Ureter (tissue), 1 donor: Measurements from ENCODE around the gene CTNNA1. TPM values are rescaled to one million over a fixed set of nuclear protein-coding genes. Genes with fewer than 3 reads are reported as not detected.
"Not testable (repeated sequence)": the region's sequence is repeated elsewhere in the genome, so short reads cannot be mapped to it uniquely, and the experiment has no call there.

Experiments used
- DNase-seq: peaks from one replicate; pipeline ENCODE4 v3.0.0-alpha.2; 2020; ENCODE audit warnings: low spot score
- total RNA-seq: library from RNA; stranded (reverse); gene quantifications from one replicate; pipeline ENCODE4 v1.2.4, GENCODE V29; 2023
- donor health status: DM: yes; HTN: yes; CAD: no.

CTNNA1 gene
- total RNA-seq, 1 donor from 2014 or later: 379 TPM

DNA sequence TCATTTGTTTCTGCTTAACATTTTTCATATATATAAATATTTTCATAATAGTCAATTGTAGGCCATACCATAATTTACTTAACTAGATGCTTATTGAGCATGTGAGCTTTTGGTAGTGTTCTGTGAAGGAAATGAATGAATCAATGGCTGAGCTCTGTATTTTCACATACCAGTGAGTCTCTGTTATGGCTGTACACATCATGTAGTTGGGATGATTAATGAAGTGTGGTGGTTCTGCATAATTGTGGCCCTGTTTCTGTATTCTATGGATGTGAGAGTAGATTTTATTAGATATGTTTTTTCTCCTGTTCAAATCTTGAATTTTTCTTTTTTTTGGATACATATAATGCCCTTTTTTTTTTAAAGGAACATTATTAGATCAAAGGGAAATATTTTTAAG is 56.2 kb downstream of the CTNNA1 start:
- no peak for DNase-seq

DNA sequence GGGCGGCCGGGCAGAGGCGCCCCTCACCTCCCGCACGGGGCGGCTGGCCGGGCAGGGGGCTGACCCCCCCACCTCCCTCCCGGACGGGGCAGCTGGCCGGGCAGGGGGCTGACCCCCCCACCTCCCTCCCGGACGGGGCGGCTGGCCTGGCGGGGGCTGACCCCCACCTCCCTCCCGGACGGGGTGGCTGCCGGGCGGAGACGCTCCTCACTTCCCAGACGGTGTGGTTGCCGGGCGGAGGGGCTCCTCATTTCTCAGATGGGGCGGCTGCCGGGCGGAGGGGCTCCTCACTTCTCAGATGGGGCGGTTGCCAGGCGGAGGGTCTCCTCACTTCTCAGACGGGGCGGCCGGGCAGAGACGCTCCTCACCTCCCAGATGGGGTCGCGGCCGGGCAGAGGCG is 57.6 kb downstream of the CTNNA1 start:
- DNase-seq: not testable (repeated sequence)

DNA sequence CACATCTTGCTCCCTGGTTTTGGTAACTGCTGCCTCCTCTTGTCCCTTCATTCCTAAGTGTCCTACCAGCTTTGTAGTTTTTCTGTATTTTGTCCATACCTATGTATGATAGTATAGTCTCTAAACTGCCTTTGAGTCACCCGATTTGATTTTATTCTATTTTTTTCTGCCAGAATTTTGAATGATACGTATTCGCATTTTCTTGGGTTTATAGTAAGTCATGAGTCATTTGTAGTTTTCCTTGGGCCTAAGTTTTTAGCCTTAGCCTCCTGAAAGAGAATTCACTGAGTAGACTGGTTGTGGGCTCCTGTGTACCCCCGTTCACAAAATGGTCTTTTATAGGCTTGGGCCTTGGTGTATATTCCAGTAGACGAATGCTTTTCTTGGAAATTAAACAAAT is 62.3 kb downstream of the CTNNA1 start:
- no peak for DNase-seq

DNA sequence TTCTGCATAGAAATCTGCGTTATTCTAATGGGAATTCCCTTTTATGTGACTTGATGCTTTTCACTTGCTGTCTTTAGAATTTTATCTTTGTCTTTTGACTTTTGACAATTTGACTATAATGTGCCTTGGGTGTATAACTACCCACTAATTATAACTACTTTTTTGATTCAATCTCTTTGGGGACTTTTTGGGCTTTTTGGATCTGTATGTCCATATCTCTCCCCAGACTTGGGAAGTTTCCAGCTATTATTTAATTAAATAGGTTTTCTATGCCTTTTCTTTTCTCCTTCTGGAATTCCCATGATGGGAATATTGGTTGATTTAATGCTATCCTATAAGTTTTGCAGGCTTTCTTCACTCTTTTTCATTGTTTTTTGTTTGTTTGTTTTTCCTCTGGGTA is 64.0 kb downstream of the CTNNA1 start:
- no peak for DNase-seq

DNA sequence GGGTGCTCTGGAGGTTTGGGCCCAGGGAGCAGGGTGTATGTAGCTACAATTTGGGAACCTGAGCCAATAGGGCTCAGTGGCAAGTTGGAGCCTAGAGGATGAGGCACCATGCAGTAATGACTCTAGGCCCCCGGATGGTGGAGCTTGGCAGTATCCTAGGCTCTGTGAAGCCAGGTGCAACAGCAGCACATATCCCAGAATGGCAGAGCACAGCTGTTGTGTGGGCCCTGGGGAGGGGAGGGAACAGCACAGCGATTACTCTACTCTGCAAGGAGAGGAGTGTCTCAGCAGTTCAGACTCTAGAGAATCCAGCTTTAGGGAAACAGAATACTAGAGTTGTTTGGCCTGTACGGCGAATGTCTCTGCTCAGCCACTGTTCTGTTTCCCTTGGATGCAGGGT is 65.9 kb downstream of the CTNNA1 start:
- no peak for DNase-seq

DNA sequence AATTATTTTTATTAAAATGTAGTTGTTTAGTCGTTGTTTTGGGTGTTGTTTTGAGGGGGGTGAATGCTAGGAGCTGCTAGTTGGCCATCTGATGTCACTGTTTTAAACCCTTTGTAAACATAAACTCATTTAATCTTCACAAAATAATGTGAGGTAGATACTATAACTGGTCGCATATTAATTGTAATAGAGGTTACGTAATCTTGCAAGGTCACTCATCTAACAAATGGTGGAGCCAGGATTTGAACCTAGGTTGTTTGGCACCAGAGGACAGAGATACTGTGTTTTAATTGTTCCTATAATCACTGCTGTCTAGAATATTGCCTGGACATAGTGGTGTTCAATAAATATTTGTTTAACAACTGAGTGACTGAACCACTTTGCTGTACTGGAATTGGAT is 67.5 kb downstream of the CTNNA1 start:
- DNase-seq: no peak

DNA sequence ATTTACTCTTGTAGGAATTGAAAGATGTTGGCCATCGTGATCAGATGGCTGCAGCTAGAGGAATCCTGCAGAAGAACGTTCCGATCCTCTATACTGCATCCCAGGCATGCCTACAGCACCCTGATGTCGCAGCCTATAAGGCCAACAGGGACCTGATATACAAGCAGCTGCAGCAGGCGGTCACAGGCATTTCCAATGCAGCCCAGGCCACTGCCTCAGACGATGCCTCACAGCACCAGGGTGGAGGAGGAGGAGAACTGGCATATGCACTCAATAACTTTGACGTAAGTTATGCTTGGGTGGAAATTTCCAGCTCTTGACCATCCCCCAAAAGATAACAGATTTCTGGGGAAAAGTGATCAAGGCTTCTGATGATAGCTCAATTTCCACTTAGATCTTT is 71.3 kb downstream of the CTNNA1 start:
- DNase-seq: no peak

DNA sequence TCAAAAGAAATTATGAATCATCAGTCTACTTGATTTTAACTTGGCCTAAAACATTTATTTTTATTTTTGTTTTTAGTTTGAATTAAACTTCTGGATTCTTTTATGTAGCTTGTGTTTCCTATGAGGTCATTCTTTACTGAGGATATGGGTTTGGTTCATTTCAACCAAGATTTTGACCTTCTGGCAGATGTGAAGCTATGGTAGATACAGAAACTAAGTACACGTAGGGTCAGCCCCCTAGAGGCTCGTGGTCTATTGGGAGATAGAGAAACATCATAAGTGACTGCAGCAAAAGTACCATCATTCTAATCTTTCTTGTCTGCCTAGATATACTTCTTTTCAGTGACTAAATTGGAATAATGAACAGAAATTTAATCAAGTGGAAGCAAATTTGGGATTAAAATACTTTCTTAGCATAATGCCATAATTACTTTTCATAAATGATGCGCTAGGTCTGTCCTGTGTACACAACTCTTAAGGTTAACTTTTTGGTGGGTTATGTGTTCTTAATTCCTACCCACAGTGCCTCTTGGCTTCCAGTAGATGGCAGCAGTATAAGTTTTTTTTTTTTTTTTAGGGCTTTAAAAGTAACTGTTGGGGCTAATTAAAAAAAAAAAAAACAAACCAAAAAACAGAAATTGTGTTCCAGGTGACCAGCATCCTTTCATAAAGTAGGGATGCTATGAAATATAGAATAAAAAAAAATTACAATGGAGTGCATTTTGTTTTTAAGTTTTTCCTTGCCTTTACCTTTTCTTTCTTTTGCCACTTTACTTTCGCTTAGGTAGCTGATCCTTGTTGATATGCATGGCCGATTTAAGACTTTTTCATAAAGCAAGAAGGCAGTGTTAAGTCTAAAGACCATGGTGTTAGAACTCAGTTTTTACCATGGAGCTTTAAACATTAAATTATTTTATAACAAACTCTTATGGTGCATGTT is 72.0 kb downstream of the CTNNA1 start:
- no peak for DNase-seq

DNA sequence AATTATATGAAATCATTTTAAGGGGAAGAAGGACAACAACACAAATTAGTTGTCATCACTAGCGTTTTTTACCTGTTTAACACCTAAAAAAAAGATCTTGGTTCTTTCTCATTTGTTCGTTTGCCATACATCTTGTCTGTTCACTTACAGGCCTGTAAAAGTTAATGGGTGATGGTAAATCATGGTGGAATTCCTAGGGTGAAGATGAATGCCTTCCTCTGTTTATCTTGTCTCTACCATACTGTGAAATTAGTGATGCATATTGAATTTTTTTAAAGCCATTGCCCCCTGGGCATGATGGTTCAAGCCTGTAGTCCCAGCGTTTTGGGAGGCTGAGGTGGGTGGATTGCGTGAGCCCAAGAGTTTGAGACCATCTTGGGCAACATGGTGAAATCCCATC is 75.3 kb downstream of the CTNNA1 start:
- DNase-seq: no peak

DNA sequence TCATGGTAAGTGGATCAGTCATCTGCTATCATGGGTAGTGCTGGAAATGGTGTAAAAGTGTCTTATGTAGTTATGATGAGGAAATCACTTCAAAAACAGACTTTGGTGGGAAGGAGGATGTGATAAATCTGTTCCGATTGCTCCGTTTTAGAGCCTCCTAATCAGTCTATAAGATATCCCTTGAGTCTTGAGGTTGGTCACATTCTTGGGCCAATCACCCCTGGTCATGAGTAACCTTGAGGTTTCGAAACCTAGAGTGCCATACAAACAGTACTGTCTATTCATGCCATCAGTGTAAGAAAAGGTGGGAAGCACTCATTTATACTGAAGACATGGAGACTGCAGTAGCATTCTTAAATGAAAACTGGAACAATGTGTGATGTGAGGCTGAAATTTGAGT is 76.1 kb downstream of the CTNNA1 start:
- no peak for DNase-seq

DNA sequence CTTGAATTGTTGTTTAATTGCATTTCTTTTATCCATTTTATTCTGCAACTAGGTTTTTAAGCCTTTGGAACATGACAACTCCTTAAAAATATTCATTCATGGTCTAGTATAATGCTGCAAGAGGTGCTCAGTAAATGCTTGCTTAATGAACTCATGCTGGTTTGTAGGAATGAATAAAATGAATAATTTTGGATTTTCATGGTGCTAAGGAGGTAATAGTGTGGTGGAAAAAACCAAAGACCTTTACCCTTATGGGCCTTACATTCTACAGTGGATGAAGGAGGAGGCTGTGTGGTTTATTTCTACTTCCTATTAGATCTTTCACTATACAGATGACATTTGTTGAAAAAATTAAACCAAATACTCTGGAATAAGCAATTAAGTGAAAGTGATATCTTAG is 78.5 kb downstream of the CTNNA1 start:
- DNase-seq: no peak

DNA sequence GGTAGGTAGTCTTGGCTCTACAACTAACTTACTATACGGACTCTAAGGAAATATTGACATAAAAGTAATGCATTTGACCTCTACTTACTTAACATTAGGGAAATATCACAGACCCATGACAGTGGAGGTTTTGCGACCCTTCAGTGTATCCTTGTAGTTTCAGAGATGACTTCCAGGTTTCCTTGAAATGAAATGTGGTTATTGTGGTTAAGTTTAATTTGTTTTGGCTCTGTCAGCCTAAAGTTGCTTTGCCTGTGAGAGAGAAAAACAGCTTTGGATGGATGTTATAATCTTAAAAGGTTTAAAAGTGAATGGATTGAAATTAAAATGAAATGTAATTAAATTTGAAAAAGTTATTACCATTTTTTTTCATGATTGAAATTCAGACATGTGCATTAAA is 79.0 kb downstream of the CTNNA1 start:
- DNase-seq: no peak

DNA sequence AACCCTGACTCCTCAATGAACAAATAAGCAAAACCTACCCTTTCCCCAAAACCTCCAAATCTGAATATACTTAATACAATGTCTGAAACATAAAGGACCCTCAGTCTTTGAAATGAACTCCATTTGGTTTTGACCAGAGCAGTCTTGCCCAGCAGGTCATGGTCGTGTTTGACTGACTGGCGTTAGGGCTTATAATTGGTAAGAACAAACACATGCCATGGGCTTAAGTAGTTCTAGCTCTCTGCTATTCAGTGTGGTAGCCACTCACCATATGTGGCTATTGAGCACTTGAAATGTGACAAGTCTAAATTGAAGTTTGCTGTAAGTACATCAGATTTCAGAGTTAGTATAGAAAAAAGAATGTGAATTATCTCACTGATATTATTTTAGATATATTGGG is 79.9 kb downstream of the CTNNA1 start:
- DNase-seq: no peak

DNA sequence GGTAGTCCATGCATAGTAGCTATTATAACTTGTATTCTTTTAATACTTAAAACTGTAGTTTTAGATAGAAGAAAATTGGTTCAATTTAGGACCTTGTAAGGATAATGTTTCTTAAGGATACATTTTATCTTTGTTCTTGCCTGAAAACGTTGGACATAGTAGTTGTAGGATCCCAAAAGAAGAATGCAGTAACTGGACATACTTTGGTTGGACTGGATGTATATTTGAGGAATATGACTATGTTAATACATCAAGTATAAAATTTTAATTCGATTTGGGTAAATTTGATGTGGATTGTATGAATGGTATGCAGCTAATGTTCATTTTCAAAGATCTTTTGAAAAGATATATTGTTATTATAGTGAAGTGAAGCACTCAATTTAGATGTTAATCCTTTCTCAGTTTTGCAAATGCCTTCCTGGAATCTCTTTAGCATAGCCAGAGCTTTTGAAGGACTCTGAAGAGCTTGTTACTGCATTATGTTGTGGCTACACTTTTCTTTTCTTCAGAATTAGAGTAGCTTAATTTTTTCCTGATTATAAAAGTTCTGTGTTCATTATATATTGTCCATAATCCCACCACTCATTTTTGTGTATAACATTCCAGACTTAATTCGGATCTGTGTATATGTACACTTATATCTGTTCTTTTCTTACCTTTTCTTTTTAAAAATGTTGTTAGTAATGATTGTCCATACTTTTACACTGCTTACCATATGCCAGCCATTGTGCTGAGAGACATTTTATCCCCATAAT is 80.7 kb downstream of the CTNNA1 start:
- no peak for DNase-seq

DNA sequence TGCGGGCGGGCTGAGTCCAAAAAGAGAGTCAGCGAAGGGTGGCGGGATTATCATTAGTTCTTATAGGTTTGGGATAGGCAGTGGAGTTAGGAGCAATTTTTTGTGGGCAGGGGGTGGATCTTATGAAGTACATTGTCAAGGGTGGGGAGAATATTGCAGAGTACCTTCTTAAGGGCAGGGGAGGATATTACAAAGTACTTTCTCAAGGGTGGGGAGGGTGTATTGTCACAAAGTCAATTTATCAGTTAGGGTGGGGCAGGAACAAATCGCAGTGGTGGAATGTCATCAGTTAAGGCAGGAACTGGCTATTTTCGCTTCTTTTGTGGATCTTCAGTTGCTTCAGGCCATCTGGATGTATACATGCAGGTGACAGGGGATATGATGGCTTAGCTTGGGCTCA is 81.6 kb downstream of the CTNNA1 start:
- not testable (repeated sequence) for DNase-seq

DNA sequence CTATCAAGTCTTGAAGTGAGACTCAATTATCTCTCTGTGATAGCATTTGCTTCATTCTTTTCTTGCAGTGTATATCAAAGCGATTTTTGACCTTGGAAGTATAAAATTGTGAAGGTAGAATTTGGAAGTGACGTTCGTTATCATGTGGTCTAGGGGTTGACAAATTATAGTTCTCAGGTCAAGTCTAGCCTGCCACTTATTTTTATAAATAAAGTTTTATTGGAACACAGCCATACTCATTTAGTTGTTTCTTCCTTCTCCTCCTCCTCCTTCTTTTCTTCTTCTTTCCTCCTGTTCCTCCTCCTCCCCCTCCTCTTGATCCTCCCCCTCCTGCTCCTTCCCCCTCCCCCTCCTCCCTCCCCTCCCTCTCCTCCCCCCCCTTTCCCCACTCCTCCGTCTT is 83.9 kb downstream of the CTNNA1 start:
- DNase-seq: no peak

DNA sequence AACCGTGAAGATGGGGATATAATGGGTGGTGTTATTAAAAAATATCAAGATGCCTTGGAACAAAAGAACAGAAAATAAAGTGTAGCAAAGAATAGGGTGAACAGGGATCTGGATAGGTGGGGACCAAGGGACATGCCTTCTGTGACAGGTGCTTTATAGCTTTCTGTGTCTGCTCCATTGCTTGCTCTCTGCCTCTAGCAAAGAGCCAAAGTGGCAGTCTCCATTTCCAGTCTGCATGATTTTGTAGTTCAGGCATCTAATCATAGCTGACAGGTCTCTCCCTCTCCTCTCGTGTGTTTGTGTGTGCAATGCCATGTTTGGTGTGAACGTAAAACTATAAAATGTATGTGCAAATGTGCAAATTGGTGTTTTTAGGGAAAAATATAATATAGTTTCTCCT is 86.9 kb downstream of the CTNNA1 start:
- no peak for DNase-seq

DNA sequence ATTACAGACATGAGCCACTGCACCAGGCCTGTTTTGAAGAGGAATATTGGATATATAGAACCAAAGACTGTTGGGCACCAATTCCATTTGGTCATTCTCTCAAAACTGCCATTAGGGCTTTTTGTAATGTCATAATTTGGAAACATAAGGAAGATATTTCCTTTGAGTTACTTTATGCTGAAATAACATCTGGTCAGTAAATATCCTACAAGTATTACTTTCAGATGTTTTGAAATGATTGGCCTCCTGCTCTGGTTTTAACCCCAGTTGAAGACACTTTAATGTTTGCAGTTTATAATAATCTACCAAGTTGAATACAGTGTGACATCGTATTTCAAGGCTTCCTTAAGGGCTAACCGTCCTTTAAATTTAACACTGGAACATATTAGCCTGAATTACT is 88.3 kb downstream of the CTNNA1 start:
- no peak for DNase-seq

DNA sequence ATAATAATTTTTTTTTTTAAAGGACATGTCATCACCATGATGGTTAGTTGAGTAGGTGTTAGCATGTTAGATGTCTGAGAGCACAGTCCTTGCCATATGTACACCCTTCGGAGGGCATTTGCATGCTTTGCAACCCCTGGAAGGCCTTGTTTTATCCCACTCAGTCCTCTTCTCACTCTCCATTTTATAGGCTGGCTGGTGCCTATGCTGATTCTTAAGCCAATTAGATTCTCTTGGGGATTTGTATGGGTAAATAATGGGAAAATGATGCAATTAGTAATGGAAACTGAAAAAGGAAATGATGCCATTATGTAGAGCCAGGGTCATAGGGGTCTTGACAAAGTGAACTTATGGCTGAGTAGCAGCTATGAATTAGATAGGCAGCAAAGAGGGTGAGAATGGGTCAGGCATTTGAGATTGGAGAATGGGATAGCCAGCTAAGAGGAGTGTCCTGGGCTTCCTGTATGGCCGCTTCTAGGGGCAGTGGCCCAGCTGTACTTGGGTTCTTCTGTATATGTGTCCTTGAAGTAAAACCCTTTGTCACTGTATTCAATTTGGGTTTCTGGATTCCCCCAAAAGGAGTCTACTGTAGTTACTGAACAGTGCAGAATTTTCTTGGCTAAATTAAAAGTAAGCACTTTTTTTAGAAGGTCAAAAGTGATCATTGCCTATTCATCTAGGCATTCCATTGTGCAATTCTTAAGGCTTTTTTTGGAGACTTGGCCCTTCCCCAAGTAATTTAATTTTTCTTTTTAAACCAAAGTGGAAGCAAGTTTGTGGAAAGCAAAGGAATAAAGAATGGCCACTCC is 90.3 kb downstream of the CTNNA1 start:
- DNase-seq: no peak

DNA sequence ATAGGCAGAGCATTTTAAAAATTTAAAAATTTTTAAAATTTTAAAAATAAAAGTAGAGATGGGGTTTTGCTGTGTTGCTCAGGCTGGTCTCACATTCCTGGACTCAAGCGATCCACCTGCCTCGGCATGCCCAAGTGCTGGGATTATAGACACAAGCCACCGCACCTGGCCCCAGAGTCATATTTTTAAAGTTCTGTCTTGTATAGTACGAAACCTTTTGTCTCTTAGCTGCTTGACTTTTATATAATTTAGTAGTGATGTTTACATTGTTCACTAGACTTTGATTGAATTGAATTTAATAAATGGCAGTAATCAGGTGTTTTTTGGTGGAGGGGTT is 90.9 kb downstream of the CTNNA1 start:
- no peak for DNase-seq

DNA sequence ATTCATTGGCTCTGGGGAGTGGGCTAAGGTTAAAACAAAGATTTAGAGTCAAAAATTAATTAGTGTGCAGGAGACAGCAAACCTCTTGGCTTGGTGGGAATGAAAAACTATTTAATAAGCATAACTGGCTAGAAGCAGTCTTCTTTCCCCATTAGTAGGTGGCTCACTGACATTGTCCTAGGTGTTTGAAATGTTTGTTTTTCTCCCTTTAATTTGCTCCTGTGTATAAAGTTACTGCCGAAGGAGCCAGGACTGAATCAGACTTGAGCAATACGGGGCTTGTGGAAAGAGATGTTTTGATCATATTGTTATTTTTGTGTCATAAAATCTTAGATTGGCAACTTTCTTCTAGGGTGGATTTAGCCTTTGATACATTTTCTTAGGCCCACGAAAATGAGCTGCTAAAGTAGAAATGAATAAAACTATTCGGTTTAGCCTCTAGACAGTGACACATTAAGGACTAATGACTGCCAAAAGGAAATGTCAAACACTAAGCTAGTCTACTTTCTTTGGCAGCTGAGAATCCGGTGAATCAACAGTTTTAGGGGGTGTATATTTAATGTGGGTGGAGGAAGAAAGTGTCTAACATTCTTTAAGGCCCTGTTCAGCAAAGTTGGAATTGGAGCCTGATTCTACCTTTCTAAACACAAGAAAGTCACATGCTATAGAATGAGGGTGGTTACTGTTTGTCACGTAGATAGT is 91.7 kb downstream of the CTNNA1 start:
- no peak for DNase-seq

DNA sequence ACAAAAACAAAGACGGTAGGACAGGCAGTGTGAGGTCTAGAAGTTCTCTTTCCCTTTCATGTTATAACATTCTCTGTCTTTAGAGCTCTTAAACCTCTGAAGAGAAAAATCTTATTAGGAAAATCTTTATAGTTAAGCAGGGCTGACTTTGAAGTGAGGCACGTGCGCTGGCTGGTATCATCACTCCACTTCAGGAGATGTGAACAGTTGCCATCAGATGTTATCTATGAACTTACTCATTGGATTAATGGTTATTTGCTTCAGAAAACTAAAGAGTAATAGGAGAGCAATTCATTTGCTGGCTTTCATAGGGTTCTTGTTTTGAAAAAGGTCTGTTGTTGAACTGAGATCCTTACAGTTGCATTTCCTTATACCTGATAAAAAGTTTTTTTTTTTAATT is 96.2 kb downstream of the CTNNA1 start:
- DNase-seq: no peak
